ENCODE measurements around the gene MYL12A. TPM values are rescaled to one million over a fixed set of nuclear protein-coding genes. Genes with fewer than 3 reads are reported as not detected.
A peak's percentile ranks its signal among the peaks of the same experiment; 100 is the strongest.

The MYL12A gene
- total RNA-seq, 1 experiment from 2014 or later = 230 TPM

GRCh38 chr18:3297025-3297984, 49.7 kb downstream of the MYL12A start:
- DNase-seq (ENCODE audit: low spot score) = peak; percentile 97
- peaks cover 18% of the 10 kb centered on the region for H3K4me1 Mint-ChIP-seq
- ATAC-seq = peak; percentile 94
- peaks cover 26% of the 10 kb centered on the region for H3K9me3 Mint-ChIP-seq
- H3K36me3 Mint-ChIP-seq = peaks cover 30% of the 10 kb centered on the region
- H3K4me3 Mint-ChIP-seq = peak overlapping the region; percentile 91
- peak overlapping the region; percentile 83 for H3K27ac Mint-ChIP-seq
- POLR2A ChIA-PET = interaction anchor here (0.6 to 1.4 kb wide), 10 partner anchors 8 to 628 kb away, joined by 3 to 13 read pairs (median 3); partner anchors contain the start of genes MYL12A and TGIF1
- CTCF ChIA-PET = interaction anchor here (0.5 to 2.3 kb wide), 42 partner anchors 9 to 474 kb away, joined by 3 to 33 read pairs (median 4); partner anchors contain the start of gene MYL12A
- peaks cover 4% of the 10 kb centered on the region; the same call in 1 of the 2 replicates for H3K27me3 Mint-ChIP-seq (ENCODE audit: low read depth)
- TF ChIP-seq ETV6 (CRISPR knock-in tag; IDR thresholded peaks at IDR 0.05) (peak; percentile 83; the same call in 1 of the 2 replicates), GABPB1 (CRISPR knock-in tag; IDR thresholded peaks at IDR 0.05) (peak; percentile 68), TP53 (CRISPR knock-in tag; IDR thresholded peaks at IDR 0.05) (no peak), CREB1 (CRISPR knock-in tag; IDR thresholded peaks at IDR 0.05) (no peak), ZNF219 (CRISPR knock-in tag; IDR thresholded peaks at IDR 0.05; ENCODE audit: borderline replicate concordance) (no peak), OVOL2 (CRISPR knock-in tag; IDR thresholded peaks at IDR 0.05; ENCODE audit: borderline replicate concordance) (no peak), ESRRA (CRISPR knock-in tag; IDR thresholded peaks at IDR 0.05; ENCODE audit: borderline replicate concordance) (no peak), NFE2L1 (CRISPR knock-in tag; IDR thresholded peaks at IDR 0.05) (peak; percentile 12; the same call in 1 of the 2 replicates), ZNF138 (CRISPR knock-in tag; conservative IDR thresholded peaks at IDR 0.05) (no peak), ZNF416 (CRISPR knock-in tag; IDR thresholded peaks at IDR 0.05) (0 out of 2 replicates have a peak, but pooled peaks have one; percentile 26), ZNF423 (CRISPR knock-in tag; IDR thresholded peaks at IDR 0.05) (no peak), CREM (CRISPR knock-in tag; IDR thresholded peaks at IDR 0.05) (peak; percentile 75), ATF1 (CRISPR knock-in tag; IDR thresholded peaks at IDR 0.05) (no peak), HMGA2 (CRISPR knock-in tag; IDR thresholded peaks at IDR 0.05) (no peak), CDX4 (CRISPR knock-in tag; IDR thresholded peaks at IDR 0.05; ENCODE audit: borderline replicate concordance) (no peak), JUN (CRISPR knock-in tag; IDR thresholded peaks at IDR 0.05) (no peak), EMX1 (CRISPR knock-in tag; IDR thresholded peaks at IDR 0.05) (no peak), FOXP1 (CRISPR knock-in tag; IDR thresholded peaks at IDR 0.05; ENCODE audit: borderline replicate concordance) (peak; percentile 67; the same call in 1 of the 2 replicates), RORB (CRISPR knock-in tag; IDR thresholded peaks at IDR 0.05) (no peak), AR (CRISPR knock-in tag; IDR thresholded peaks at IDR 0.05) (no peak), TEAD1 (CRISPR knock-in tag; IDR thresholded peaks at IDR 0.05) (peak; percentile 93), SMAD4 (CRISPR knock-in tag; IDR thresholded peaks at IDR 0.05) (no peak), SP1 (CRISPR knock-in tag; conservative IDR thresholded peaks at IDR 0.05) (peak; percentile 89), CBFB (CRISPR knock-in tag; IDR thresholded peaks at IDR 0.05; ENCODE audit: low read depth) (no peak), FOXP4 (CRISPR knock-in tag; IDR thresholded peaks at IDR 0.05) (peak; percentile 62; the same call in 1 of the 2 replicates)
- TF ChIP-seq, protein P1, sequence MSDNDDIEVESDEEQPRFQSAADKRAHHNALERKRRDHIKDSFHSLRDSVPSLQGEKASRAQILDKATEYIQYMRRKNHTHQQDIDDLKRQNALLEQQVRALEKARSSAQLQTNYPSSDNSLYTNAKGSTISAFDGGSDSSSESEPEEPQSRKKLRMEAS (CRISPR knock-in tag; IDR thresholded peaks at IDR 0.05) = peak; percentile 86
- TF ChIP-seq, protein P2, sequence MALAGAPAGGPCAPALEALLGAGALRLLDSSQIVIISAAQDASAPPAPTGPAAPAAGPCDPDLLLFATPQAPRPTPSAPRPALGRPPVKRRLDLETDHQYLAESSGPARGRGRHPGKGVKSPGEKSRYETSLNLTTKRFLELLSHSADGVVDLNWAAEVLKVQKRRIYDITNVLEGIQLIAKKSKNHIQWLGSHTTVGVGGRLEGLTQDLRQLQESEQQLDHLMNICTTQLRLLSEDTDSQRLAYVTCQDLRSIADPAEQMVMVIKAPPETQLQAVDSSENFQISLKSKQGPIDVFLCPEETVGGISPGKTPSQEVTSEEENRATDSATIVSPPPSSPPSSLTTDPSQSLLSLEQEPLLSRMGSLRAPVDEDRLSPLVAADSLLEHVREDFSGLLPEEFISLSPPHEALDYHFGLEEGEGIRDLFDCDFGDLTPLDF (CRISPR knock-in tag; IDR thresholded peaks at IDR 0.05) = no peak
- TF ChIP-seq, protein P3, sequence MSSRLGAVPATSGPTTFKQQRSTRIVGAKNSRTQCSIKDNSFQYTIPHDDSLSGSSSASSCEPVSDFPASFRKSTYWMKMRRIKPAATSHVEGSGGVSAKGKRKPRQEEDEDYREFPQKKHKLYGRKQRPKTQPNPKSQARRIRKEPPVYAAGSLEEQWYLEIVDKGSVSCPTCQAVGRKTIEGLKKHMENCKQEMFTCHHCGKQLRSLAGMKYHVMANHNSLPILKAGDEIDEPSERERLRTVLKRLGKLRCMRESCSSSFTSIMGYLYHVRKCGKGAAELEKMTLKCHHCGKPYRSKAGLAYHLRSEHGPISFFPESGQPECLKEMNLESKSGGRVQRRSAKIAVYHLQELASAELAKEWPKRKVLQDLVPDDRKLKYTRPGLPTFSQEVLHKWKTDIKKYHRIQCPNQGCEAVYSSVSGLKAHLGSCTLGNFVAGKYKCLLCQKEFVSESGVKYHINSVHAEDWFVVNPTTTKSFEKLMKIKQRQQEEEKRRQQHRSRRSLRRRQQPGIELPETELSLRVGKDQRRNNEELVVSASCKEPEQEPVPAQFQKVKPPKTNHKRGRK (CRISPR knock-in tag; IDR thresholded peaks at IDR 0.05; ENCODE audit: borderline replicate concordance) = no peak
